H9 (cell line): ENCODE results near the gene FCRL6. TPM values are rescaled to one million over a fixed set of nuclear protein-coding genes. Genes with fewer than 3 reads are reported as not detected.

Experiments used
- DNase-seq: peaks from one replicate; pipeline ENCODE4 v3.0.0-alpha.2; 2017
- H2AFZ ChIP-seq: one replicate; pipeline ENCODE4 v1.6.1; 2013; ENCODE audit warnings: mild to moderate bottlenecking, low read length, control low read depth, moderate library complexity
- H2AK5ac ChIP-seq: 2 replicates; pipeline ENCODE4 v1.6.1; 2013; ENCODE audit warnings: low read length, control low read depth, mixed read lengths; ENCODE audit not compliant: insufficient read length
- H2BK120ac ChIP-seq: one replicate; pipeline ENCODE4 v1.6.1; 2013; ENCODE audit warnings: low read depth, mild to moderate bottlenecking, low read length, control low read depth, inconsistent platforms; ENCODE audit not compliant: poor library complexity, severe bottlenecking
- H2BK12ac ChIP-seq: 2 replicates; pipeline ENCODE4 v1.6.1; 2013; ENCODE audit warnings: low read length, control low read depth, mixed read lengths, low read depth; ENCODE audit not compliant: insufficient read length
- H2BK15ac ChIP-seq: 2 replicates; pipeline ENCODE4 v1.6.1; 2013; ENCODE audit warnings: low read depth, low read length, control low read depth
- H2BK20ac ChIP-seq: one replicate; pipeline ENCODE4 v1.6.1; 2013; ENCODE audit warnings: low read depth, mild to moderate bottlenecking, low read length, control low read depth, inconsistent platforms; ENCODE audit not compliant: poor library complexity, severe bottlenecking
- H2BK5ac ChIP-seq: 2 replicates; pipeline ENCODE4 v1.6.1; 2013; ENCODE audit warnings: low read length, control low read depth, mixed read lengths; ENCODE audit not compliant: insufficient read length
- H3K14ac ChIP-seq: 2 replicates; pipeline ENCODE4 v1.6.1; 2013; ENCODE audit warnings: low read length, control low read depth; ENCODE audit not compliant: insufficient read depth
- H3K18ac ChIP-seq: 2 replicates; pipeline ENCODE4 v1.6.1; 2013; ENCODE audit warnings: low read depth, mild to moderate bottlenecking, mixed read lengths, low read length, control low read depth; ENCODE audit not compliant: insufficient read length
- H3K23ac ChIP-seq: 2 replicates; pipeline ENCODE4 v1.6.1; 2013; ENCODE audit warnings: low read length, control low read depth, mixed read lengths, low read depth; ENCODE audit not compliant: insufficient read length
- H3K23me2 ChIP-seq: 2 replicates; pipeline ENCODE4 v1.6.1; 2013; ENCODE audit warnings: low read depth, mild to moderate bottlenecking, mixed read lengths, low read length, control low read depth; ENCODE audit not compliant: insufficient read length, poor library complexity, severe bottlenecking
- H3K27ac ChIP-seq: 2 replicates; pipeline ENCODE4 v1.5.1; 2013; ENCODE audit warnings: low read length, control low read depth, mixed read lengths, low read depth; ENCODE audit not compliant: insufficient read length
- H3K27me3 ChIP-seq: 2 replicates; pipeline ENCODE4 v1.6.1; 2013; ENCODE audit warnings: low read length, control low read depth, inconsistent platforms; ENCODE audit not compliant: insufficient read depth
- H3K4ac ChIP-seq: 2 replicates; pipeline ENCODE4 v1.6.1; 2013; ENCODE audit warnings: low read depth, mild to moderate bottlenecking, control low read depth, inconsistent platforms, low read length, moderate library complexity
- H3K4me1 ChIP-seq: 2 replicates; pipeline ENCODE4 v1.6.1; 2013; ENCODE audit warnings: low read length, control low read depth, inconsistent platforms; ENCODE audit not compliant: insufficient read depth
- H3K4me2 ChIP-seq: 2 replicates; pipeline ENCODE4 v1.6.1; 2013; ENCODE audit warnings: low read length, control low read depth, mixed read lengths; ENCODE audit not compliant: insufficient read length, insufficient read depth
- H3K56ac ChIP-seq: 2 replicates; pipeline ENCODE4 v1.6.1; 2013; ENCODE audit warnings: low read depth, mild to moderate bottlenecking, mixed read lengths, low read length, control low read depth; ENCODE audit not compliant: insufficient read length
- H3K79me1 ChIP-seq: 2 replicates; pipeline ENCODE4 v1.6.1; 2013; ENCODE audit warnings: low read depth, mild to moderate bottlenecking, moderate library complexity, low read length, control low read depth, inconsistent platforms; ENCODE audit not compliant: insufficient read depth, poor library complexity, severe bottlenecking
- H3K79me2 ChIP-seq: 2 replicates; pipeline ENCODE4 v1.6.1; 2013; ENCODE audit warnings: low read length, control low read depth, inconsistent platforms; ENCODE audit not compliant: insufficient read depth
- H3K9ac ChIP-seq: 2 replicates; pipeline ENCODE4 v1.6.1; 2013; ENCODE audit warnings: low read length, control low read depth, mixed read lengths; ENCODE audit not compliant: insufficient read length; ENCODE audit errors: extremely low read depth
- H3K9me3 ChIP-seq: one replicate; pipeline ENCODE4 v1.6.1; 2013; ENCODE audit warnings: low read depth, low read length, inconsistent platforms; ENCODE audit not compliant: control insufficient read depth
- H3T11ph ChIP-seq: one replicate; pipeline ENCODE4 v1.6.1; 2013; ENCODE audit warnings: mild to moderate bottlenecking, low read length, control low read depth, inconsistent platforms
- H4K20me1 ChIP-seq: one replicate; pipeline ENCODE4 v1.6.1; 2013; ENCODE audit not compliant: control insufficient read depth, insufficient read length, insufficient read depth
- H4K5ac ChIP-seq: 2 replicates; pipeline ENCODE4 v1.6.1; 2013; ENCODE audit warnings: low read depth, mild to moderate bottlenecking, mixed read lengths, low read length, control low read depth; ENCODE audit not compliant: insufficient read length
- H4K8ac ChIP-seq: replicated peaks from 2 replicates; pipeline ENCODE4 v1.6.1; 2013; ENCODE audit warnings: low read length, control low read depth, mixed read lengths, low read depth; ENCODE audit not compliant: insufficient read length
- H4K91ac ChIP-seq: 2 replicates; pipeline ENCODE4 v1.6.1; 2013; ENCODE audit warnings: low read depth, mild to moderate bottlenecking, moderate library complexity, mixed read lengths, low read length, control low read depth; ENCODE audit not compliant: insufficient read length
- H3K27ac Mint-ChIP-seq, 3 experiments: 2 replicates in 2 of 3; 3 replicates in 1 of 3; pipeline ENCODE4 v1.8.0; 2020 to 2021; ENCODE audit warnings: mixed read lengths in 3 of 3, mild to moderate bottlenecking in 1 of 3, moderate library complexity in 1 of 3
- H3K27me3 Mint-ChIP-seq: 2 replicates; pipeline ENCODE4 v1.8.0; 2021; ENCODE audit warnings: low read depth, mild to moderate bottlenecking, moderate library complexity, mixed read lengths
- H3K36me3 Mint-ChIP-seq, 3 experiments: 2 replicates in 2 of 3; 3 replicates in 1 of 3; pipeline ENCODE4 v1.8.0; 2020 to 2021; ENCODE audit warnings: low read depth in 3 of 3, mixed read lengths in 3 of 3; ENCODE audit not compliant: insufficient read depth in 1 of 3
- H3K4me1 Mint-ChIP-seq, 2 experiments: 2 replicates each; pipeline ENCODE4 v1.8.0; 2020; ENCODE audit warnings: mixed read lengths in 2 of 2
- H3K4me3 Mint-ChIP-seq, 2 experiments: 2 replicates in 1 of 2; 3 replicates in 1 of 2; pipeline ENCODE4 v1.8.0; 2020 to 2021; ENCODE audit warnings: mild to moderate bottlenecking in 2 of 2, mixed read lengths in 2 of 2, moderate library complexity in 1 of 2
- H3K9me3 Mint-ChIP-seq, 2 experiments: 2 replicates in 1 of 2; 3 replicates in 1 of 2; pipeline ENCODE4 v1.8.0; 2020; ENCODE audit warnings: mild to moderate bottlenecking in 2 of 2, mixed read lengths in 2 of 2, moderate library complexity in 1 of 2
- CTCF ChIP-seq: fragments of 200-600 bp; sonication (generic); conservative IDR thresholded peaks from 3 replicates; pipeline ENCODE4 v1.8.0; 2021; ENCODE audit warnings: antibody characterized with exemption, mild to moderate bottlenecking
- WGBS: extraction: QIAGEN DNeasy Blood & Tissue Kit; methylation state at CpG from one replicate; pipeline ENCODE4 v1.1.7; 2013; ENCODE audit warnings: missing lambda C conversion rate, low lambda C conversion rate, mixed read lengths; ENCODE audit not compliant: insufficient read length; ENCODE audit errors: extremely low coverage; 5-methylcytosine and 5-hydroxymethylcytosine counted together
- total RNA-seq: library from RNA; stranded (reverse); gene quantifications from 2 replicates; pipeline ENCODE4 v1.2.1, GENCODE V29; 2021

The FCRL6 gene
- total RNA-seq, 1 experiment from 2014 or later, result not detected

DNA sequence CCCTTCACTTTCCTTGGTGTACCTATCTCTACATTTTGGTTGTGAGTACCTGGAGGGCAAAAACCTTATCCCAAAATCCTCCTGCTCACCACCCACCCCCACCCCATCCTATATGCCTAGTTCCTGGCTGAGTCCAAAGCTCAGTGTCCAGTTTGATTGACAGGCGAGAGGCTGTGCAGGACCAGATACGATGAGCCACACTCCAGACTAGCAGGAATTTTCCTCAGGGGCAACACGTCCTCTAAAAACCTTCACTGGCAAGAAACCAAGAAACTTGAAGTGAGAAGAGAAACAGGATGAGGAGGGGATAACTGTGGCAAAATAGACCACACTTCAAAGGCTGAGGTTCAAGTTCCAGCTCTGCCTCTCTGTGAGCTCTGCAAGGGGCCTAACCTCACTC is 23.4 kb downstream of the FCRL6 start:
- Mint-ChIP-seq H3K9me3 (no peaks in the 10 kb centered on the region), H3K27ac (no peak overlapping the region), H3K36me3 (no peaks in the 10 kb centered on the region), H3K4me3 (no peak overlapping the region), H3K4me1 (peaks cover 13 to 16% of the 10 kb centered on the region in 2 experiments), H3K27me3 (peaks cover 49% of the 10 kb centered on the region)
- Histone ChIP-seq H2AFZ (no peak overlapping the region), H3K9me3 (no peaks in the 10 kb centered on the region), H2BK15ac (no peak overlapping the region), H3K27me3 (no peaks in the 10 kb centered on the region), H4K8ac (no peak overlapping the region), H3K23ac (no peak overlapping the region), H3K9ac (no peak overlapping the region), H3K79me1 (no peaks in the 10 kb centered on the region), H3T11ph (no peak overlapping the region), H3K27ac (no peak overlapping the region), H3K18ac (no peak overlapping the region), H3K14ac (no peak overlapping the region), H3K79me2 (no peaks in the 10 kb centered on the region), H2BK120ac (no peak overlapping the region), H2BK20ac (no peak overlapping the region), H2AK5ac (no peak overlapping the region), H4K91ac (no peak overlapping the region), H3K4me2 (no peak overlapping the region), H3K4me1 (no peaks in the 10 kb centered on the region), H3K23me2 (no peaks in the 10 kb centered on the region), H3K4ac (no peak overlapping the region), H3K56ac (no peak overlapping the region), H4K5ac (no peak overlapping the region), H2BK12ac (no peak overlapping the region), H4K20me1 (no peaks in the 10 kb centered on the region), H2BK5ac (no peak overlapping the region)
- DNase-seq, result no peak
- TF ChIP-seq CTCF, result no peak
- no CpG with 5 or more reads among the region's 3 CpGs for WGBS
